Peyer's patch (tissue), 4 donors: ENCODE results near the gene INSRR.

ENCODE experiments used
- POLR2A ChIP-seq, 2 donors: fragments of 450-650 bp; IDR thresholded peaks; one replicate each; pipeline ENCODE4 v1.5.1; 2017; ENCODE audit warnings: antibody characterized with exemption in 2 of 2, mild to moderate bottlenecking in 2 of 2, moderate library complexity in 2 of 2
- TF ChIP-seq, protein P1 (sequence below), 6 experiments: fragments of 450-650 bp in 4 of 6; fragments of 200-600 bp in 2 of 6; sonication (generic) in 1 of 6; IDR thresholded peaks; one replicate each; pipeline ENCODE4 v1.5.1; 2017 to 2019; ENCODE audit warnings: antibody characterized with exemption in 6 of 6, mild to moderate bottlenecking in 3 of 6, moderate library complexity in 1 of 6

- TF ChIP-seq, protein P1, sequence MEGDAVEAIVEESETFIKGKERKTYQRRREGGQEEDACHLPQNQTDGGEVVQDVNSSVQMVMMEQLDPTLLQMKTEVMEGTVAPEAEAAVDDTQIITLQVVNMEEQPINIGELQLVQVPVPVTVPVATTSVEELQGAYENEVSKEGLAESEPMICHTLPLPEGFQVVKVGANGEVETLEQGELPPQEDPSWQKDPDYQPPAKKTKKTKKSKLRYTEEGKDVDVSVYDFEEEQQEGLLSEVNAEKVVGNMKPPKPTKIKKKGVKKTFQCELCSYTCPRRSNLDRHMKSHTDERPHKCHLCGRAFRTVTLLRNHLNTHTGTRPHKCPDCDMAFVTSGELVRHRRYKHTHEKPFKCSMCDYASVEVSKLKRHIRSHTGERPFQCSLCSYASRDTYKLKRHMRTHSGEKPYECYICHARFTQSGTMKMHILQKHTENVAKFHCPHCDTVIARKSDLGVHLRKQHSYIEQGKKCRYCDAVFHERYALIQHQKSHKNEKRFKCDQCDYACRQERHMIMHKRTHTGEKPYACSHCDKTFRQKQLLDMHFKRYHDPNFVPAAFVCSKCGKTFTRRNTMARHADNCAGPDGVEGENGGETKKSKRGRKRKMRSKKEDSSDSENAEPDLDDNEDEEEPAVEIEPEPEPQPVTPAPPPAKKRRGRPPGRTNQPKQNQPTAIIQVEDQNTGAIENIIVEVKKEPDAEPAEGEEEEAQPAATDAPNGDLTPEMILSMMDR (IDR thresholded peaks at IDR 0.05): peak in 5 of 6 experiments; percentile 55 to 81 (median 69)
- TF ChIP-seq POLR2A (IDR thresholded peaks at IDR 0.05): no peak
These were observed 19.9 kb downstream of the INSRR start for GRCh38 chr1:156838972-156839371.
